Measurements from ENCODE around the gene CLASP1.
"Not testable (repeated sequence)": the region's sequence is repeated elsewhere in the genome, so short reads cannot be mapped to it uniquely, and the experiment has no call there.

The CLASP1 gene

DNA sequence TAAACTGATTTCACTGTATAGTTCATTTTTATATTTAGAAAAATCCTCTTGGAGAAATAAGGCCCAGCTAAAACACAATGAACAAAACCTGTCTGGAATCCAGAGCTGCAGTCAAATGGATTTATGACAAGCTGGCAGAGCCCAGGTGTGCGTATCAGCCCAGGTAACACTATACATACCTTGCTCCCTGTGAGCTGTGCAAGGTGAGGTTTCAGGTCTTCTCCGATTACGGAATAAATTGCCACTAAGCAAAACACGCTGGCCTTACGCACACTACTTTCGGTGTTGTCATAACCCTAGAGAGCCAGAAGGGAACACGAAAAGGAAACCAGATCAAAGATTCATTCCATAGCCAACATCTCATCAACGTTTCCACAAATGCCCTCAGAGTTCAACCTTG is 302.4 kb downstream of the CLASP1 start:
- H3K4me1 ChIP-seq (ENCODE audit: control extremely low read depth in 1 of 4, control insufficient read depth in 4 of 4, insufficient read depth in 4 of 4, low read length in 3 of 4), result no peaks in the 10 kb centered on the region
- H3K27me3 ChIP-seq (replicated peaks in 2 of 5; ENCODE audit: control insufficient read depth in 4 of 5, insufficient read depth in 5 of 5, low read length in 4 of 5), result no peaks in the 10 kb centered on the region
- no peak overlapping the region for H3K4me3 ChIP-seq (ENCODE audit: control insufficient read depth in 1 of 7, extremely low read depth in 1 of 7, insufficient read depth in 4 of 7, low read depth in 2 of 7, low read length in 6 of 7)
- peaks cover 17 to 85% (median 56%) of the 10 kb centered on the region in 4 experiments for H3K36me3 ChIP-seq (ENCODE audit: control insufficient read depth in 4 of 4, insufficient read depth in 4 of 4, low read length in 3 of 4)
- H3K9me3 ChIP-seq (ENCODE audit: control extremely low read depth in 1 of 5, control insufficient read depth in 4 of 5, insufficient read depth in 2 of 5, low read depth in 1 of 5, low read length in 4 of 5), result peaks cover 0 to 4% (median 0%) of the 10 kb centered on the region in 5 experiments
- no peak for DNase-seq
- WGBS (ENCODE audit: insufficient coverage), result 98% methylated on average over 8 of the region's 8 CpGs
- POLR2A ChIA-PET, result interaction anchor here (0.7 kb wide), 1 partner anchor 18 kb away, joined by 3 read pairs; no protein-coding TSS in a partner anchor
- CTCF ChIA-PET, result interaction anchor here (1.4 kb wide), 1 partner anchor 10 kb away, joined by 5 read pairs; no protein-coding TSS in a partner anchor
- no peak overlapping the region for H3K27ac ChIP-seq (ENCODE audit: insufficient read depth in 1 of 2, low read depth in 1 of 2, low read length in 2 of 2, poor library complexity in 1 of 2, severe bottlenecking in 2 of 2)

DNA sequence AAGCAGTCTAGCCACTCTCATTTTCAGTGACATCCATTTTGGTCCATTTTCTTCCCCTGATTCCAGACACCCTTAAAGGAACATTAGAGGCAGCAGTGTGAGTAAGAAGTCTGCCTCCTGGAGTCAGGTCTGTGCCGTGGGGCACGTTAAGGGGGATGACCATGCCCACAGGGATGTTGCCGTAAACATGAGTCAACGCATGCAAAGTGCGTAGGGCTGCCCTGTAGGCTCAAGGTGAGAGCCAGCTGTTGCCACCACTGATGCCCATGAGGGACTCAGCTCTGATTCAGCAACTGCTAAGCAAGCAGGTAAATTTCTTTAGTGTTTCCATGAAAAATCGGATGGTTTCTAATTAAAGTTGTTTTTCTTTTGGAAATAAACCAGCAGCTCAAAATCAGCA is 302.9 kb downstream of the CLASP1 start:
- WGBS (ENCODE audit: insufficient coverage), result 93% methylated on average over 5 of the region's 6 CpGs
- Histone ChIP-seq H3K4me1 (ENCODE audit: control extremely low read depth in 1 of 4, control insufficient read depth in 4 of 4, insufficient read depth in 4 of 4, low read length in 3 of 4) (no peaks in the 10 kb centered on the region), H3K27ac (ENCODE audit: insufficient read depth in 1 of 2, low read depth in 1 of 2, low read length in 2 of 2, poor library complexity in 1 of 2, severe bottlenecking in 2 of 2) (no peak overlapping the region), H3K36me3 (ENCODE audit: control insufficient read depth in 4 of 4, insufficient read depth in 4 of 4, low read length in 3 of 4) (peaks cover 17 to 83% (median 55%) of the 10 kb centered on the region in 4 experiments), H3K4me3 (ENCODE audit: control insufficient read depth in 1 of 7, extremely low read depth in 1 of 7, insufficient read depth in 4 of 7, low read depth in 2 of 7, low read length in 6 of 7) (no peak overlapping the region), H3K27me3 (replicated peaks in 2 of 5; ENCODE audit: control insufficient read depth in 4 of 5, insufficient read depth in 5 of 5, low read length in 4 of 5) (no peaks in the 10 kb centered on the region), H3K9me3 (ENCODE audit: control extremely low read depth in 1 of 5, control insufficient read depth in 4 of 5, insufficient read depth in 2 of 5, low read depth in 1 of 5, low read length in 4 of 5) (peaks cover 0 to 4% (median 0%) of the 10 kb centered on the region in 5 experiments)
- ChIA-PET POLR2A (interaction anchor here (0.7 kb wide), 1 partner anchor 19 kb away, joined by 3 read pairs; no protein-coding TSS in a partner anchor), CTCF (interaction anchor here (1.1 to 2.5 kb wide), 3 partner anchors 8 to 24 kb away, joined by 3 to 7 read pairs (median 5); no protein-coding TSS in a partner anchor)
- no peak for DNase-seq

DNA sequence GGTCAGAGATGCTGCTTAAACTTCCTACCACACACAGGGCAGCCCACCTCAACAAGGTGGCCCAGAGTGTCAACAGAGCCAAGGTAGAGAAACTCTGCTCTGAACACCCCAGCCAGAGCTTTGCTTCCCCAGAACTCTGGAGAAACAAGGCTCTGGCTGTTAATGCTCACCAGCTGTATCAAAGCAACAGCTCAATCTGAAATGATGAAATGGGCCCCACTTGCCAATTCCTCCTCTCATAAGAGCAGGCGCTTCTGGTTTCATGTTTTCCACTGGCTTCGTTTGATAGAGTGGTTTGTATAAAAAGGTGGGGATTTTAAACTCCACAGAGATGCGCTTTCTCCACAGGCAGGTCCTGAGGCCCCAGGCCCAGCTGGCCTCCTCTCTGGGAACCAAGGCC is 303.4 kb downstream of the CLASP1 start:
- ChIA-PET CTCF (interaction anchor here (1.1 to 2.5 kb wide), 3 partner anchors 9 to 24 kb away, joined by 3 to 7 read pairs (median 5); no protein-coding TSS in a partner anchor), POLR2A (no interaction called here)
- Histone ChIP-seq H3K27me3 (replicated peaks in 2 of 5; ENCODE audit: control insufficient read depth in 4 of 5, insufficient read depth in 5 of 5, low read length in 4 of 5) (no peaks in the 10 kb centered on the region), H3K4me1 (ENCODE audit: control extremely low read depth in 1 of 4, control insufficient read depth in 4 of 4, insufficient read depth in 4 of 4, low read length in 3 of 4) (no peaks in the 10 kb centered on the region), H3K9me3 (ENCODE audit: control extremely low read depth in 1 of 5, control insufficient read depth in 4 of 5, insufficient read depth in 2 of 5, low read depth in 1 of 5, low read length in 4 of 5) (peaks cover 0 to 4% (median 0%) of the 10 kb centered on the region in 5 experiments), H3K36me3 (ENCODE audit: control insufficient read depth in 4 of 4, insufficient read depth in 4 of 4, low read length in 3 of 4) (peaks cover 17 to 81% (median 55%) of the 10 kb centered on the region in 4 experiments), H3K4me3 (ENCODE audit: control insufficient read depth in 1 of 7, extremely low read depth in 1 of 7, insufficient read depth in 4 of 7, low read depth in 2 of 7, low read length in 6 of 7) (no peak overlapping the region), H3K27ac (ENCODE audit: insufficient read depth in 1 of 2, low read depth in 1 of 2, low read length in 2 of 2, poor library complexity in 1 of 2, severe bottlenecking in 2 of 2) (no peak overlapping the region)
- no peak for DNase-seq
- WGBS (ENCODE audit: insufficient coverage), result 100% methylated on average over 1 of the region's 3 CpGs

DNA sequence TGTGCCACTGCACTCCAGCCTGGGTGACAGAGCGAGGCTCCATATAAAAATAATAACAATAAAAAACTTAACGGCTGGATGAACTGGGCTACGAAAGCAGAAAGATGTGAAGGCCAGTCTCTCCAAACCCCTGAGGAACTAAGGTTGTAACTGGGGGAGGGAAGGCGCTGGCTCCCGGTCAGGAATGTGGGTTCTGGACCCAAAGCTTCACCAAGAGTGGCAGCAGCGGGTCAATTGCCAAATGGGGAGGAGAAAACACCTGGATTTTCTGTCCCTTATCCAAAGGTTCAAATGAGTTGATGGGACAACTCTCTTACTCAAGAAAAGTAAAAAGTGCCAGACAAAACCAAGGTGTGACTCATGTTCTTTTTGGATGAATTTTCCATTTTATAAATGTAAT is 304.2 kb downstream of the CLASP1 start:
- DNase-seq, result no peak
- 98% methylated on average over 5 of the region's 6 CpGs for WGBS (ENCODE audit: insufficient coverage)
- ChIA-PET POLR2A (no interaction called here), CTCF (interaction anchor here (1.0 to 2.5 kb wide), 3 partner anchors 8 to 216 kb away, joined by 3 to 7 read pairs (median 3); no protein-coding TSS in a partner anchor)
- no peaks in the 10 kb centered on the region for H3K4me1 ChIP-seq (ENCODE audit: control extremely low read depth in 1 of 4, control insufficient read depth in 4 of 4, insufficient read depth in 4 of 4, low read length in 3 of 4)
- peaks cover 0 to 4% (median 0%) of the 10 kb centered on the region in 5 experiments for H3K9me3 ChIP-seq (ENCODE audit: control extremely low read depth in 1 of 5, control insufficient read depth in 4 of 5, insufficient read depth in 2 of 5, low read depth in 1 of 5, low read length in 4 of 5)
- H3K4me3 ChIP-seq (ENCODE audit: control insufficient read depth in 1 of 7, extremely low read depth in 1 of 7, insufficient read depth in 4 of 7, low read depth in 2 of 7, low read length in 6 of 7), result no peak overlapping the region
- H3K27ac ChIP-seq (ENCODE audit: insufficient read depth in 1 of 2, low read depth in 1 of 2, low read length in 2 of 2, poor library complexity in 1 of 2, severe bottlenecking in 2 of 2), result no peak overlapping the region
- peaks cover 17 to 81% (median 57%) of the 10 kb centered on the region in 4 experiments for H3K36me3 ChIP-seq (ENCODE audit: control insufficient read depth in 4 of 4, insufficient read depth in 4 of 4, low read length in 3 of 4)
- no peaks in the 10 kb centered on the region for H3K27me3 ChIP-seq (replicated peaks in 2 of 5; ENCODE audit: control insufficient read depth in 4 of 5, insufficient read depth in 5 of 5, low read length in 4 of 5)

DNA sequence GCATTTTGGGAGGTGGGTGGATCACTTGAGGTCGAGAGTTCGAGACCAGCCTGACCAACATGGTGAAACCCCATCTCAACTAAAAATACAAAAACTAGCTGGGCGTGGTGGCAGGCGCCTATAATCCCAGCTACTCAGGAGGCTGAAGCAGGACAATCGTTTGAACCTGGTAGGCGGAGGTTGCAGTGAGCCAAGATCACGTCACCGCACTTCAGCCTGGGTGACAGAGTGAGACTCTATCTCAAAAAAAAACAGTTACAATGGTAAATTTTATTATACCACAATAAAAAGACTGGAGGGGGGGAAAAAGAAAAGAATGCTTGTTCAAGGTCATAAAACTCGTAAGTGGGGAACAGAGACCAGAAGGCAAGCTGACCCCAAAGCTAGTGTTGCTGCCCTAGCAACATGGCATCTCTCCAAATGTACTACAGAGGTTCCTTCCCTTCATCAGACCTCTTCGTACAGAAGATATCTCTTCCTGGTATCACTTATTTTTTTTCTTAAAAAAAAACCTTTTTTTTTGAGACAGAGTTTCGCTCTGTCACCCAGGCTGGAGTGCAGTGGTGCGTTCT is 305.3 kb downstream of the CLASP1 start:
- H3K4me1 ChIP-seq (ENCODE audit: control extremely low read depth in 1 of 4, control insufficient read depth in 4 of 4, insufficient read depth in 4 of 4, low read length in 3 of 4); H3K27me3 ChIP-seq (replicated peaks in 2 of 5; ENCODE audit: control insufficient read depth in 4 of 5, insufficient read depth in 5 of 5, low read length in 4 of 5); H3K9me3 ChIP-seq (ENCODE audit: control extremely low read depth in 1 of 5, control insufficient read depth in 4 of 5, insufficient read depth in 2 of 5, low read depth in 1 of 5, low read length in 4 of 5); H3K27ac ChIP-seq (ENCODE audit: insufficient read depth in 1 of 2, low read depth in 1 of 2, low read length in 2 of 2, poor library complexity in 1 of 2, severe bottlenecking in 2 of 2); H3K4me3 ChIP-seq (ENCODE audit: control insufficient read depth in 1 of 7, extremely low read depth in 1 of 7, insufficient read depth in 4 of 7, low read depth in 2 of 7, low read length in 6 of 7); POLR2A ChIA-PET; DNase-seq: not testable (repeated sequence)
- 88% methylated on average over 3 of the region's 12 CpGs for WGBS (ENCODE audit: insufficient coverage)
- H3K36me3 ChIP-seq (ENCODE audit: control insufficient read depth in 4 of 4, insufficient read depth in 4 of 4, low read length in 3 of 4), result peaks cover 21 to 79% (median 62%) of the 10 kb centered on the region in 4 experiments
- CTCF ChIA-PET, result interaction anchor here (1.3 to 2.5 kb wide), 2 partner anchors 10 to 11 kb away, joined by 3 to 7 read pairs; no protein-coding TSS in a partner anchor

DNA sequence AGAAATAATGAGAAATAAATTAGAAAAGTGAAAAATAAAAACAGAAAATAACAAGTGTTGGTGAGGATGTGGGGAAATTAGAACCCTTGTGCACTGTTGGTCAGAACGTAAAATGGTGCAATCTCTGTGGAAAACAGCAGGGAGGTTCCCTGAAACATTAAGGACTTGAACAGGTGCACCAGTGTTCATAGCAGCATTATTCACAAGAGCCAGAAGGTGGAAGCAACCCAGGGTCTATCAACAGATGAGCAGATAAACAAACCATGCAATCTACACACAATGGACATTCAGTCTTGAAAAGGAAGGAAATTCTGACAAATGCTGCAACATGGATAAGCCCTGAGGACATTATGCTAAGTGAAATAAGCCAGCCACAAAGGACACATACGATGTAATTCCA is 306.1 kb downstream of the CLASP1 start:
- H3K27ac ChIP-seq (ENCODE audit: insufficient read depth in 1 of 2, low read depth in 1 of 2, low read length in 2 of 2, poor library complexity in 1 of 2, severe bottlenecking in 2 of 2), result no peak overlapping the region
- H3K27me3 ChIP-seq (replicated peaks in 2 of 5; ENCODE audit: control insufficient read depth in 4 of 5, insufficient read depth in 5 of 5, low read length in 4 of 5), result no peaks in the 10 kb centered on the region
- H3K9me3 ChIP-seq (ENCODE audit: control extremely low read depth in 1 of 5, control insufficient read depth in 4 of 5, insufficient read depth in 2 of 5, low read depth in 1 of 5, low read length in 4 of 5), result peaks cover 0 to 4% (median 0%) of the 10 kb centered on the region in 5 experiments
- ChIA-PET CTCF (no interaction called here), POLR2A (no interaction called here)
- no peak overlapping the region for H3K4me3 ChIP-seq (ENCODE audit: control insufficient read depth in 1 of 7, extremely low read depth in 1 of 7, insufficient read depth in 4 of 7, low read depth in 2 of 7, low read length in 6 of 7)
- peaks cover 19 to 80% (median 60%) of the 10 kb centered on the region in 4 experiments for H3K36me3 ChIP-seq (ENCODE audit: control insufficient read depth in 4 of 4, insufficient read depth in 4 of 4, low read length in 3 of 4)
- 100% methylated on average over 2 of the region's 2 CpGs for WGBS (ENCODE audit: insufficient coverage)
- no peak for DNase-seq
- no peaks in the 10 kb centered on the region for H3K4me1 ChIP-seq (ENCODE audit: control extremely low read depth in 1 of 4, control insufficient read depth in 4 of 4, insufficient read depth in 4 of 4, low read length in 3 of 4)

DNA sequence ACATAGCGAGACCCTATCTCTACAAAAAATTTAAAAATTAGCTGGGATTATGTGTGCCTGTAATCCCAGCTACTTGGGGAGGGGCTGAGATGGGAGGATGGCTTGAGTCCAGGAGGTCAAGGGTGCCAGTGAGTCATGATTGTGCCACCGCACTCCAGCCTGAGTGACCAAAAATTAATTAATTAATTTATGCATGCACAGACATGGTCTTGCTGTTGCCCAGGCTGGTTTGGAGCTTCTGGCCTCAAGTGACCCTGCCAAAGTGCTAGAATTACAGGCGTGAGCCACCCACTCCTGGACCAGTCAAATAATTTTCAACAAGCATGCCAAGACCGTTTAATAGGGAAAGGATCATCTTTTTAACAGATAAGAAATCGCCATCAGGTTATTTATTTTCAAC is 306.5 kb downstream of the CLASP1 start:
- Histone ChIP-seq H3K4me3 (ENCODE audit: control insufficient read depth in 1 of 7, extremely low read depth in 1 of 7, insufficient read depth in 4 of 7, low read depth in 2 of 7, low read length in 6 of 7) (no peak overlapping the region), H3K9me3 (ENCODE audit: control extremely low read depth in 1 of 5, control insufficient read depth in 4 of 5, insufficient read depth in 2 of 5, low read depth in 1 of 5, low read length in 4 of 5) (peaks cover 0 to 4% (median 0%) of the 10 kb centered on the region in 5 experiments), H3K36me3 (ENCODE audit: control insufficient read depth in 4 of 4, insufficient read depth in 4 of 4, low read length in 3 of 4) (peaks cover 16 to 77% (median 57%) of the 10 kb centered on the region in 4 experiments), H3K4me1 (ENCODE audit: control extremely low read depth in 1 of 4, control insufficient read depth in 4 of 4, insufficient read depth in 4 of 4, low read length in 3 of 4) (no peaks in the 10 kb centered on the region), H3K27ac (ENCODE audit: insufficient read depth in 1 of 2, low read depth in 1 of 2, low read length in 2 of 2, poor library complexity in 1 of 2, severe bottlenecking in 2 of 2) (no peak overlapping the region), H3K27me3 (replicated peaks in 2 of 5; ENCODE audit: control insufficient read depth in 4 of 5, insufficient read depth in 5 of 5, low read length in 4 of 5) (no peaks in the 10 kb centered on the region)
- no peak for DNase-seq
- ChIA-PET CTCF (interaction anchor here (1.2 kb wide), 1 partner anchor 20 kb away, joined by 3 read pairs; no protein-coding TSS in a partner anchor), POLR2A (no interaction called here)
- 100% methylated on average over 4 of the region's 5 CpGs for WGBS (ENCODE audit: insufficient coverage)
